ENCODE data around the gene PSG2.
"Not testable (repeated sequence)": the region's sequence is repeated elsewhere in the genome, so short reads cannot be mapped to it uniquely, and the experiment has no call there.

Gene PSG2

DNA sequence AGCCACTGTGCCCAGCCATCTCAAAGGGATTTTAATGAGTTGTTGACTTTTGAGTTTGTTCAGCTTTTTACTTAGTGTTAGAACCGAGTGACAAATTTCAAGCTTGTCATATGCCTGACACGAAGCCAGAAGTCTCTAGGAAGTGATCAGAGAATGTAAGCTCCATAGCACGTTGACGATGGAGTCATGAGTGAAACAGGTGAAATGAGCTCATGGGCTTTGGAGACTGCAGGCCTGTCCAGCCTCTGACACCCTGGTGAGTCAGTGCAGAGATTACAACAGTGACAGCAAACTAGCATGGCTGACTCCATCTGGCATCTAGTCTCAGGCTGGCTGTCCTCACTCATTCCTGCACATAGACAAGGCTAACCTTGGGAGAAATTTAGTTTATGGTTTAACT is 60.9 kb downstream of the PSG2 start:
- H3K27me3 ChIP-seq (ENCODE audit: control insufficient read depth, insufficient read depth, low read length); H3K9me3 ChIP-seq (ENCODE audit: control insufficient read depth, insufficient read depth, low read length); H3K4me3 ChIP-seq (ENCODE audit: low read depth, low read length); H3K36me3 ChIP-seq (ENCODE audit: control insufficient read depth, insufficient read depth, low read length); H3K4me1 ChIP-seq (ENCODE audit: control insufficient read depth, insufficient read depth, low read length); H3K9ac ChIP-seq (ENCODE audit: low read depth, low read length): not testable (repeated sequence)

DNA sequence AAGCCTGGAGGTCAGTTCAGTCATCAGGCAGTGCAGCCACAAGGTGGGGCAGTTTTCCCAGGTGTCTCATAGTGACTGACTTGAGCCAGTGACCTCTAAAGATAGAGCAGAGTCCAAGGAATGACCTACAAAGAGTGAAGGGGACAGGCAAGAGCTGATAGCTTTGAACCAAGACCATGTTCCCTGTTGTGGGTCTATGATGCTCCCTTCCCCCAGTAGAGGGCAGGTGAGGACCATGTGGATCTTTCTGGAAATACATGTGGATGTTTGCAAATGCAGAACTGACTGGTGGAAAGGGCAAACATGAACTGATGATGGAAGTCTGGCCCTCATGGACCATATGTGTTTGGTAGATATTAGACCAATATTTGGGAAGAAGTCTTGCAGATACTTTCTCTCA is 62.9 kb downstream of the PSG2 start:
- H3K27me3 ChIP-seq (ENCODE audit: control insufficient read depth, insufficient read depth, low read length); H3K4me3 ChIP-seq (ENCODE audit: low read depth, low read length); H3K36me3 ChIP-seq (ENCODE audit: control insufficient read depth, insufficient read depth, low read length); H3K9ac ChIP-seq (ENCODE audit: low read depth, low read length); H3K9me3 ChIP-seq (ENCODE audit: control insufficient read depth, insufficient read depth, low read length); H3K4me1 ChIP-seq (ENCODE audit: control insufficient read depth, insufficient read depth, low read length): not testable (repeated sequence)

Data from iPS-15b (cell line).